ENCODE data around the gene COL8A1.

COL8A1 gene

GRCh38 chr3:99747915-99748314 lies 109.5 kb downstream of the COL8A1 start:
- TF ChIP-seq RAD21 (IDR thresholded peaks at IDR 0.05; ENCODE audit: low read depth) = peak; percentile 60
- TF ChIP-seq YY1 (IDR thresholded peaks at IDR 0.05; ENCODE audit: low read depth) = no peak

GRCh38 chr3:99751649-99752048 lies 113.3 kb downstream of the COL8A1 start:
- TF ChIP-seq RAD21 (IDR thresholded peaks at IDR 0.05; ENCODE audit: low read depth) (no peak), TCF12 (IDR thresholded peaks at IDR 0.05; ENCODE audit: low read depth) (no peak), EP300 (IDR thresholded peaks at IDR 0.05; ENCODE audit: borderline replicate concordance) (no peak), TEAD4 (IDR thresholded peaks at IDR 0.05) (no peak), YY1 (IDR thresholded peaks at IDR 0.05; ENCODE audit: low read depth) (no peak), EGR1 (IDR thresholded peaks at IDR 0.05) (no peak), ZBTB7A (IDR thresholded peaks at IDR 0.05; ENCODE audit: low read depth) (no peak), TAF1 (IDR thresholded peaks at IDR 0.05; ENCODE audit: low read depth) (no peak), CREB1 (IDR thresholded peaks at IDR 0.05; ENCODE audit: low read depth) (no peak)

GRCh38 chr3:99753268-99753975 lies 115.0 kb downstream of the COL8A1 start:
- TF ChIP-seq CREB1 (IDR thresholded peaks at IDR 0.05; ENCODE audit: low read depth) (no peak), RAD21 (IDR thresholded peaks at IDR 0.05; ENCODE audit: low read depth) (peak; percentile 87)

GRCh38 chr3:99755831-99756230 lies 117.4 kb downstream of the COL8A1 start:
- TF ChIP-seq YY1 (IDR thresholded peaks at IDR 0.05; ENCODE audit: low read depth) (no peak), CEBPB (IDR thresholded peaks at IDR 0.05) (no peak), TCF12 (IDR thresholded peaks at IDR 0.05; ENCODE audit: low read depth) (no peak), RAD21 (IDR thresholded peaks at IDR 0.05; ENCODE audit: low read depth) (no peak), TEAD4 (IDR thresholded peaks at IDR 0.05) (no peak), EGR1 (IDR thresholded peaks at IDR 0.05) (no peak), FOXM1 (IDR thresholded peaks at IDR 0.05; ENCODE audit: borderline replicate concordance, low read depth) (no peak)
- TF ChIP-seq, protein P1, sequence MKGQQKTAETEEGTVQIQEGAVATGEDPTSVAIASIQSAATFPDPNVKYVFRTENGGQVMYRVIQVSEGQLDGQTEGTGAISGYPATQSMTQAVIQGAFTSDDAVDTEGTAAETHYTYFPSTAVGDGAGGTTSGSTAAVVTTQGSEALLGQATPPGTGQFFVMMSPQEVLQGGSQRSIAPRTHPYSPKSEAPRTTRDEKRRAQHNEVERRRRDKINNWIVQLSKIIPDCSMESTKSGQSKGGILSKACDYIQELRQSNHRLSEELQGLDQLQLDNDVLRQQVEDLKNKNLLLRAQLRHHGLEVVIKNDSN (IDR thresholded peaks at IDR 0.05) = no peak
- TF ChIP-seq, protein P2, sequence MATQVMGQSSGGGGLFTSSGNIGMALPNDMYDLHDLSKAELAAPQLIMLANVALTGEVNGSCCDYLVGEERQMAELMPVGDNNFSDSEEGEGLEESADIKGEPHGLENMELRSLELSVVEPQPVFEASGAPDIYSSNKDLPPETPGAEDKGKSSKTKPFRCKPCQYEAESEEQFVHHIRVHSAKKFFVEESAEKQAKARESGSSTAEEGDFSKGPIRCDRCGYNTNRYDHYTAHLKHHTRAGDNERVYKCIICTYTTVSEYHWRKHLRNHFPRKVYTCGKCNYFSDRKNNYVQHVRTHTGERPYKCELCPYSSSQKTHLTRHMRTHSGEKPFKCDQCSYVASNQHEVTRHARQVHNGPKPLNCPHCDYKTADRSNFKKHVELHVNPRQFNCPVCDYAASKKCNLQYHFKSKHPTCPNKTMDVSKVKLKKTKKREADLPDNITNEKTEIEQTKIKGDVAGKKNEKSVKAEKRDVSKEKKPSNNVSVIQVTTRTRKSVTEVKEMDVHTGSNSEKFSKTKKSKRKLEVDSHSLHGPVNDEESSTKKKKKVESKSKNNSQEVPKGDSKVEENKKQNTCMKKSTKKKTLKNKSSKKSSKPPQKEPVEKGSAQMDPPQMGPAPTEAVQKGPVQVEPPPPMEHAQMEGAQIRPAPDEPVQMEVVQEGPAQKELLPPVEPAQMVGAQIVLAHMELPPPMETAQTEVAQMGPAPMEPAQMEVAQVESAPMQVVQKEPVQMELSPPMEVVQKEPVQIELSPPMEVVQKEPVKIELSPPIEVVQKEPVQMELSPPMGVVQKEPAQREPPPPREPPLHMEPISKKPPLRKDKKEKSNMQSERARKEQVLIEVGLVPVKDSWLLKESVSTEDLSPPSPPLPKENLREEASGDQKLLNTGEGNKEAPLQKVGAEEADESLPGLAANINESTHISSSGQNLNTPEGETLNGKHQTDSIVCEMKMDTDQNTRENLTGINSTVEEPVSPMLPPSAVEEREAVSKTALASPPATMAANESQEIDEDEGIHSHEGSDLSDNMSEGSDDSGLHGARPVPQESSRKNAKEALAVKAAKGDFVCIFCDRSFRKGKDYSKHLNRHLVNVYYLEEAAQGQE (IDR thresholded peaks at IDR 0.05; ENCODE audit: low read depth) = no peak

- TF ChIP-seq TCF12 (IDR thresholded peaks at IDR 0.05; ENCODE audit: low read depth) (no peak), FOXM1 (IDR thresholded peaks at IDR 0.05; ENCODE audit: borderline replicate concordance, low read depth) (no peak), CREB1 (IDR thresholded peaks at IDR 0.05; ENCODE audit: low read depth) (no peak), NFIC (IDR thresholded peaks at IDR 0.05) (no peak), TEAD4 (IDR thresholded peaks at IDR 0.05) (no peak), YY1 (IDR thresholded peaks at IDR 0.05; ENCODE audit: low read depth) (no peak)
Measured at GRCh38 chr3:99757966-99758365, 119.6 kb downstream of the COL8A1 start.

- TF ChIP-seq ZBTB7A (IDR thresholded peaks at IDR 0.05; ENCODE audit: low read depth) (no peak), EGR1 (IDR thresholded peaks at IDR 0.05) (no peak), TAF1 (IDR thresholded peaks at IDR 0.05; ENCODE audit: low read depth) (no peak), FOXM1 (IDR thresholded peaks at IDR 0.05; ENCODE audit: borderline replicate concordance, low read depth) (no peak), RAD21 (IDR thresholded peaks at IDR 0.05; ENCODE audit: low read depth) (no peak)
- TF ChIP-seq, protein P2 (IDR thresholded peaks at IDR 0.05; ENCODE audit: low read depth) = no peak
Measured at GRCh38 chr3:99758502-99759177, 120.2 kb downstream of the COL8A1 start.

GRCh38 chr3:99760031-99760430 lies 121.6 kb downstream of the COL8A1 start:
- TF ChIP-seq MAX (IDR thresholded peaks at IDR 0.05) (no peak), TEAD4 (IDR thresholded peaks at IDR 0.05) (no peak), YY1 (IDR thresholded peaks at IDR 0.05; ENCODE audit: low read depth) (no peak), TCF12 (IDR thresholded peaks at IDR 0.05; ENCODE audit: low read depth) (no peak), CEBPB (IDR thresholded peaks at IDR 0.05) (no peak), CREB1 (IDR thresholded peaks at IDR 0.05; ENCODE audit: low read depth) (no peak)
- TF ChIP-seq, protein P1 (IDR thresholded peaks at IDR 0.05) = no peak
- TF ChIP-seq, protein P2 (IDR thresholded peaks at IDR 0.05; ENCODE audit: low read depth) = no peak
